NCI-H524 (cell line): ENCODE results near the gene DDX20.

Experiments used
- DNase-seq, 2 experiments: peaks; one replicate each; lab custom pipeline; 2025; lab: John Stamatoyannopoulos, UW

DDX20 gene

GRCh38 chr1:111747947-111748346 lies 7.8 kb upstream of the DDX20 start:
- peak in 1 of 2 experiments; percentile 20 for DNase-seq

GRCh38 chr1:111749628-111750027 lies 6.1 kb upstream of the DDX20 start:
- DNase-seq, result no peak

- no peak for DNase-seq
These were observed 4.8 kb upstream of the DDX20 start for GRCh38 chr1:111750856-111751255.

GRCh38 chr1:111751906-111752575 lies 3.7 kb upstream of the DDX20 start:
- DNase-seq, result no peak

GRCh38 chr1:111754984-111755330 lies 744 bp upstream of the DDX20 start:
- DNase-seq, result peak; percentile 27 to 65

GRCh38 chr1:111756124-111756513 lies 418 bp downstream of the DDX20 start:
- DNase-seq, result no peak

- no peak for DNase-seq
These were observed 2.7 kb downstream of the DDX20 start for GRCh38 chr1:111758373-111758772.

- DNase-seq, result no peak
These were observed 6.0 kb downstream of the DDX20 start for GRCh38 chr1:111761717-111762116.

- DNase-seq, result no peak
These were observed 6.6 kb downstream of the DDX20 start for GRCh38 chr1:111762332-111762731.

- DNase-seq, result no peak
These were observed 12.3 kb downstream of the DDX20 start for GRCh38 chr1:111768023-111768422.

- DNase-seq, result no peak
These were observed 12.9 kb downstream of the DDX20 start for GRCh38 chr1:111768625-111769024.

- DNase-seq, result peak; percentile 15 to 62
These were observed 13.9 kb downstream of the DDX20 start for GRCh38 chr1:111769517-111770146.

- DNase-seq, result no peak
These were observed 15.2 kb downstream of the DDX20 start for GRCh38 chr1:111770916-111771315.

GRCh38 chr1:111775966-111776365 lies 20.3 kb downstream of the DDX20 start:
- no peak for DNase-seq

- no peak for DNase-seq
These were observed 20.7 kb downstream of the DDX20 start for GRCh38 chr1:111776391-111776790.

GRCh38 chr1:111776861-111777260 lies 21.2 kb downstream of the DDX20 start:
- no peak for DNase-seq

GRCh38 chr1:111777301-111777700 lies 21.6 kb downstream of the DDX20 start:
- no peak for DNase-seq

GRCh38 chr1:111778066-111778465 lies 22.4 kb downstream of the DDX20 start:
- no peak for DNase-seq

GRCh38 chr1:111778541-111779051 lies 22.9 kb downstream of the DDX20 start:
- DNase-seq, result no peak

- DNase-seq, result no peak
These were observed 23.8 kb downstream of the DDX20 start for GRCh38 chr1:111779546-111779945.

- DNase-seq, result no peak
These were observed 28.7 kb downstream of the DDX20 start for GRCh38 chr1:111784273-111784901.

GRCh38 chr1:111786669-111787207 lies 31.0 kb downstream of the DDX20 start:
- DNase-seq, result no peak

GRCh38 chr1:111789142-111789541 lies 33.4 kb downstream of the DDX20 start:
- peak; percentile 28 to 79 for DNase-seq
